ENCODE data around the gene ZNF513.

ZNF513 gene

GRCh38 chr2:27420996-27421395 lies 40.5 kb upstream of the ZNF513 start:
- Histone ChIP-seq H3K4me1 (0 out of 20 replicates have a peak, but pooled peaks cover 0 to under 1% (median 0%) of the 10 kb centered on the region in 10 experiments), H3K27ac (no peak overlapping the region), H3K4me2 (no peak overlapping the region), H4K20me1 (no peaks in the 10 kb centered on the region), H3K36me3 (no peaks in the 10 kb centered on the region), H3K9me3 (replicated peaks in 1 of 11) (no peaks in the 10 kb centered on the region), H3K4me3 (no peak overlapping the region), H3K27me3 (no peaks in the 10 kb centered on the region), H3K9ac (no peak overlapping the region)
- no peak for TF ChIP-seq Cebpa-rat (IDR thresholded peaks at IDR 0.05)

- Histone ChIP-seq H3K9me3 (replicated peaks in 1 of 11) (no peaks in the 10 kb centered on the region), H3K4me1 (0 out of 20 replicates have a peak, but pooled peaks cover 0 to 4% (median 0%) of the 10 kb centered on the region in 10 experiments), H3K27ac (no peak overlapping the region), H3K4me3 (no peak overlapping the region), H3K9ac (no peak overlapping the region), H3K27me3 (no peaks in the 10 kb centered on the region), H3K4me2 (no peak overlapping the region), H4K20me1 (no peaks in the 10 kb centered on the region), H3K36me3 (no peaks in the 10 kb centered on the region)
- TF ChIP-seq Cebpa-rat (IDR thresholded peaks at IDR 0.05): no peak
These were observed 35.6 kb upstream of the ZNF513 start for GRCh38 chr2:27416151-27416550.

- no peak for TF ChIP-seq Cebpa-rat (IDR thresholded peaks at IDR 0.05)
- Histone ChIP-seq H3K4me1 (peaks cover 4 to 15% (median 12%) of the 10 kb centered on the region in 10 experiments), H3K9me3 (replicated peaks in 1 of 11) (peaks cover 0 to 5% (median 0%) of the 10 kb centered on the region in 11 experiments; a peak in 1 of 22 replicates), H3K27me3 (no peaks in the 10 kb centered on the region), H3K27ac (no peak overlapping the region), H3K36me3 (peaks cover 0 to 3% (median 2%) of the 10 kb centered on the region in 11 experiments; a peak in 14 of 22 replicates), H3K4me3 (no peak overlapping the region), H4K20me1 (peaks cover 0 to 17% (median 14%) of the 10 kb centered on the region in 11 experiments; a peak in 21 of 22 replicates), H3K9ac (no peak overlapping the region), H3K4me2 (no peak overlapping the region)
These were observed 32.1 kb upstream of the ZNF513 start for GRCh38 chr2:27412419-27413152.

GRCh38 chr2:27409321-27410073 lies 29.0 kb upstream of the ZNF513 start, which contains the start of gene PPM1G:
Gene PPM1G, minus strand, starts transcription at chr2:27409591. Its CDS starts 169 bp downstream, at chr2:27409422.
- Histone ChIP-seq H3K4me3 (peak within 1 kb of the TSS; percentile 86 to 100 (median 98)), H3K4me2 (peak within 1 kb of the TSS; percentile 78 to 98 (median 89)), H3K27ac (peak within 1 kb of the TSS; percentile 46 to 94 (median 91)), H3K9ac (peak within 1 kb of the TSS; percentile 84 to 98 (median 93)), H4K20me1 (peaks cover 6 to 48% (median 45%) of the 10 kb centered on the region in 11 experiments; a peak in 21 of 22 replicates), H3K27me3 (no peaks in the 10 kb centered on the region), H3K36me3 (peaks cover 3 to 34% (median 31%) of the 10 kb centered on the region in 11 experiments; a peak in 20 of 22 replicates), H3K9me3 (replicated peaks in 1 of 11) (peaks cover 0 to 5% (median 0%) of the 10 kb centered on the region in 11 experiments; a peak in 1 of 22 replicates), H3K4me1 (peaks cover 17 to 30% (median 26%) of the 10 kb centered on the region in 10 experiments)
- no peak for TF ChIP-seq Cebpa-rat (IDR thresholded peaks at IDR 0.05)

GRCh38 chr2:27408601-27409320 lies 28.2 kb upstream of the ZNF513 start:
- H3K9ac ChIP-seq: peak overlapping the region; percentile 84 to 98 (median 93)
- H3K27me3 ChIP-seq: no peaks in the 10 kb centered on the region
- peak overlapping the region; percentile 86 to 100 (median 98) for H3K4me3 ChIP-seq
- peaks cover 6 to 56% (median 52%) of the 10 kb centered on the region in 11 experiments; a peak in 21 of 22 replicates for H4K20me1 ChIP-seq
- H3K9me3 ChIP-seq (replicated peaks in 1 of 11): peaks cover 0 to 5% (median 0%) of the 10 kb centered on the region in 11 experiments; a peak in 1 of 22 replicates
- no peak for TF ChIP-seq Cebpa-rat (IDR thresholded peaks at IDR 0.05)
- peak overlapping the region; percentile 46 to 94 (median 91) for H3K27ac ChIP-seq
- H3K4me2 ChIP-seq: peak overlapping the region; percentile 78 to 98 (median 89)
- peaks cover 3 to 41% (median 38%) of the 10 kb centered on the region in 11 experiments; a peak in 20 of 22 replicates for H3K36me3 ChIP-seq
- H3K4me1 ChIP-seq: peaks cover 17 to 30% (median 25%) of the 10 kb centered on the region in 10 experiments

GRCh38 chr2:27407798-27408491 lies 27.4 kb upstream of the ZNF513 start:
- H3K36me3 ChIP-seq: peaks cover 7 to 49% (median 46%) of the 10 kb centered on the region in 11 experiments; a peak in 21 of 22 replicates

GRCh38 chr2:27400348-27401135 lies 20.0 kb upstream of the ZNF513 start:
- H3K9me3 ChIP-seq (replicated peaks in 1 of 11): peaks cover 0 to 11% (median 3%) of the 10 kb centered on the region in 11 experiments; a peak in 9 of 22 replicates
- H3K4me1 ChIP-seq: peaks cover 0 to 12% (median 0%) of the 10 kb centered on the region in 10 experiments; a peak in 5 of 20 replicates
- no peak overlapping the region for H3K4me2 ChIP-seq
- H3K27me3 ChIP-seq: no peaks in the 10 kb centered on the region
- peak overlapping the region in 2 of 11 experiments; percentile 7 to 11; a peak in 2 of 22 replicates for H3K9ac ChIP-seq
- peaks cover 24 to 98% (median 81%) of the 10 kb centered on the region in 11 experiments; a peak in 21 of 22 replicates for H3K36me3 ChIP-seq
- no peak overlapping the region for H3K27ac ChIP-seq
- H4K20me1 ChIP-seq: peaks cover 18 to 100% (median 99%) of the 10 kb centered on the region in 11 experiments; a peak in 20 of 22 replicates
- H3K4me3 ChIP-seq: no peak overlapping the region
- TF ChIP-seq Cebpa-rat (IDR thresholded peaks at IDR 0.05): no peak

More at GRCh38 chr2:27407798-27408491, 27.4 kb upstream of the ZNF513 start:
- Histone ChIP-seq H4K20me1 (peaks cover 6 to 64% (median 60%) of the 10 kb centered on the region in 11 experiments; a peak in 21 of 22 replicates), H3K27me3 (no peaks in the 10 kb centered on the region), H3K9me3 (replicated peaks in 1 of 11) (peaks cover 0 to 5% (median 0%) of the 10 kb centered on the region in 11 experiments; a peak in 1 of 22 replicates), H3K4me2 (peak overlapping the region; percentile 78 to 98 (median 89)), H3K4me1 (peaks cover 17 to 38% (median 26%) of the 10 kb centered on the region in 10 experiments), H3K27ac (peak overlapping the region; percentile 38 to 94 (median 91); a peak in 19 of 22 replicates), H3K9ac (peak overlapping the region; percentile 84 to 98 (median 93)), H3K4me3 (peak overlapping the region; percentile 86 to 100 (median 98))
- no peak for TF ChIP-seq Cebpa-rat (IDR thresholded peaks at IDR 0.05)

Measured in BLaER1 treated with 17β-estradiol and CSF1 and Interleukin-3, amounts not matched to agents 10 nM and 100 nM (cell line).